DND-41 (cell line): ENCODE results near the gene JPH3.

Experiments
- EZH2 ChIP-seq: IDR thresholded peaks from 3 replicates; pipeline ENCODE4 v1.6.1; 2012; ENCODE audit warnings: borderline replicate concordance, low read depth, mild to moderate bottlenecking, moderate library complexity, low read length, inconsistent platforms; ENCODE audit not compliant: severe bottlenecking
- TF ChIP-seq, protein P1 (sequence below): IDR thresholded peaks from 2 replicates; pipeline ENCODE4 v1.5.1; 2012; ENCODE audit warnings: borderline replicate concordance, low read length, moderate library complexity, mild to moderate bottlenecking; ENCODE audit not compliant: poor library complexity, severe bottlenecking; ENCODE audit errors: extremely low read depth

DNA sequence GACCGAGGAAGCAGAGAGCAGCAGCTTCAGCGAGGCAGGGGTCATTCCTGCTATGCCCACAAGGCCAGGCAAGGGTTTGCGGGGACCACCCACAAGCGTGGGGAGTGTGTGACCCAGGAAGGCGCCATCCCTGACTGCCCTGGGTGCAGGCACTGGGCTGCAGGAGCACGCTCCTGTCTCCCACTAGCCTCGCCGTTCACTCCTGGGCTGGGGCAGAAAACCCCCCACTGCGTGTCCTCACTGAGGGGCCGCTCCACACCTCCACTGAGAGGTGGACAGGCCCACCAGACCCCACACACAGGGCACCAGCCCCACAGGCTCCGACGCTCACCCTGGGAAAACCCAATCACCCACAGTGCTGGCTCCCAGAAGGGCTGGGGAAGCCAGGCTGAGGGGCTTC lies 107.4 kb downstream of the JPH3 start:
- TF ChIP-seq, protein P1, sequence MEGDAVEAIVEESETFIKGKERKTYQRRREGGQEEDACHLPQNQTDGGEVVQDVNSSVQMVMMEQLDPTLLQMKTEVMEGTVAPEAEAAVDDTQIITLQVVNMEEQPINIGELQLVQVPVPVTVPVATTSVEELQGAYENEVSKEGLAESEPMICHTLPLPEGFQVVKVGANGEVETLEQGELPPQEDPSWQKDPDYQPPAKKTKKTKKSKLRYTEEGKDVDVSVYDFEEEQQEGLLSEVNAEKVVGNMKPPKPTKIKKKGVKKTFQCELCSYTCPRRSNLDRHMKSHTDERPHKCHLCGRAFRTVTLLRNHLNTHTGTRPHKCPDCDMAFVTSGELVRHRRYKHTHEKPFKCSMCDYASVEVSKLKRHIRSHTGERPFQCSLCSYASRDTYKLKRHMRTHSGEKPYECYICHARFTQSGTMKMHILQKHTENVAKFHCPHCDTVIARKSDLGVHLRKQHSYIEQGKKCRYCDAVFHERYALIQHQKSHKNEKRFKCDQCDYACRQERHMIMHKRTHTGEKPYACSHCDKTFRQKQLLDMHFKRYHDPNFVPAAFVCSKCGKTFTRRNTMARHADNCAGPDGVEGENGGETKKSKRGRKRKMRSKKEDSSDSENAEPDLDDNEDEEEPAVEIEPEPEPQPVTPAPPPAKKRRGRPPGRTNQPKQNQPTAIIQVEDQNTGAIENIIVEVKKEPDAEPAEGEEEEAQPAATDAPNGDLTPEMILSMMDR = no peak
- TF ChIP-seq EZH2 = no peak
